SJSA1 (cell line): ENCODE results near the gene SNX22. TPM values are rescaled to one million over a fixed set of nuclear protein-coding genes. Genes with fewer than 3 reads are reported as not detected.

ENCODE experiments used
- DNase-seq, 2 experiments: peaks; one replicate each; pipeline ENCODE4 v3.0.0-alpha.2; 2015 to 2020; ENCODE audit warnings: low spot score in 2 of 2, low read depth in 1 of 2
- H3K27ac ChIP-seq: fragments of 250-450 bp; sonication (Bioruptor Pico); 2 replicates; pipeline ENCODE4 v1.5.1; 2020; ENCODE audit warnings: mild to moderate bottlenecking, moderate library complexity
- H3K27me3 ChIP-seq: fragments of 250-450 bp; sonication (Bioruptor Pico); replicated peaks from 2 replicates; pipeline ENCODE4 v1.5.1; 2020; ENCODE audit warnings: mild to moderate bottlenecking, moderate library complexity
- H3K36me3 ChIP-seq: fragments of 250-450 bp; sonication (Bioruptor Pico); 2 replicates; pipeline ENCODE4 v1.5.1; 2020; ENCODE audit warnings: mild to moderate bottlenecking
- H3K4me1 ChIP-seq: fragments of 250-450 bp; sonication (Bioruptor Pico); replicated peaks from 2 replicates; pipeline ENCODE4 v1.6.1; 2021; ENCODE audit warnings: mild to moderate bottlenecking
- H3K4me3 ChIP-seq: fragments of 250-450 bp; sonication (Bioruptor Pico); 2 replicates; pipeline ENCODE4 v1.5.1; 2020; ENCODE audit warnings: mild to moderate bottlenecking
- H3K9me3 ChIP-seq: fragments of 250-450 bp; sonication (Bioruptor Pico); replicated peaks from 2 replicates; pipeline ENCODE4 v1.5.1; 2020; ENCODE audit warnings: mild to moderate bottlenecking
- total RNA-seq: library from RNA; depleted of rRNA; stranded (reverse); fragments of >200 nt; shearing (Covaris generic); gene quantifications from 2 replicates; pipeline ENCODE4 v1.2.3, GENCODE V29; 2014

SNX22 gene
- total RNA-seq, 1 experiment from 2014 or later = 0.05 TPM

DNA sequence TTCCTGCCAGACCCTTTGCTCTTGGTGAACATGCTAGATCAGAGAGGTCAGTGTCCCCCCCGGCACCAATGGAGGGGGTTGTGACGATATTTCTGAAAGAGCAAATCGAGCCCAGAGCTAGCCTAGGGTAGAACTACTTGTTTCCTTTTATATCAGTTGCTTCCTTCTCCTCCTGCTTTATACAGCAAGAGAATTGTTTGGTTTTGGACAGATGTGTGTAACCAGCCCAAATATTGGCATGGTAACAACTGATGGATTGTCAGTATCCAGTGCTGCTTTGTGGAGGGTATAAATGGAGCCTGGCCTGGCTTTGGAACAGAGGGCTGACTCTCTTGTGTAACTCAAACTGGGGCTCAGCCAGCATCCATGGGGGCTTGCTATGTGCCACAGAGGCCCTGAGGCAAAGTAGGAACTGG is 28.6 kb upstream of the SNX22 start:
- no peak overlapping the region for H3K4me3 ChIP-seq
- H3K9me3 ChIP-seq = no peaks in the 10 kb centered on the region
- peaks cover 87% of the 10 kb centered on the region for H3K36me3 ChIP-seq
- DNase-seq = no peak
- no peaks in the 10 kb centered on the region for H3K4me1 ChIP-seq
- no peak overlapping the region for H3K27ac ChIP-seq
- no peaks in the 10 kb centered on the region for H3K27me3 ChIP-seq

DNA sequence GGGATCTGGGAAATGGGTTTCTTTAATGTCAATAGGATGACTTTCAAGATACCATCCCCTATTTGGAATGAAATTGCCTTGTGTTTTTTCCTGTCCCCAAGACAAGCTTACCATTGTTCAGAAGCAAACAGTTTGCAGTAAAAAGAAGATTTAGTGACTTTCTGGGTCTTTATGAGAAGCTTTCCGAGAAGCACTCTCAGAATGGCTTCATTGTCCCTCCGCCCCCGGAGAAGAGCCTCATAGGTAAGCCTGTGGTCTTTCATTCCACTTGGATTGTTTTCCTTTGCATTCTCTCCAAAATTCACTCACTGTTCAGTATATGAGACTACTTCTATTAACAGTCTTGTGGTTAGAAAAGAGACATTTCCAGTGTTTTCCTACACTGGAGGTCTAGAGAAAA is 25.6 kb upstream of the SNX22 start:
- DNase-seq = no peak
- Histone ChIP-seq H3K36me3 (peaks cover 89% of the 10 kb centered on the region), H3K4me3 (no peak overlapping the region), H3K27me3 (no peaks in the 10 kb centered on the region), H3K4me1 (no peaks in the 10 kb centered on the region), H3K9me3 (no peaks in the 10 kb centered on the region), H3K27ac (no peak overlapping the region)

DNA sequence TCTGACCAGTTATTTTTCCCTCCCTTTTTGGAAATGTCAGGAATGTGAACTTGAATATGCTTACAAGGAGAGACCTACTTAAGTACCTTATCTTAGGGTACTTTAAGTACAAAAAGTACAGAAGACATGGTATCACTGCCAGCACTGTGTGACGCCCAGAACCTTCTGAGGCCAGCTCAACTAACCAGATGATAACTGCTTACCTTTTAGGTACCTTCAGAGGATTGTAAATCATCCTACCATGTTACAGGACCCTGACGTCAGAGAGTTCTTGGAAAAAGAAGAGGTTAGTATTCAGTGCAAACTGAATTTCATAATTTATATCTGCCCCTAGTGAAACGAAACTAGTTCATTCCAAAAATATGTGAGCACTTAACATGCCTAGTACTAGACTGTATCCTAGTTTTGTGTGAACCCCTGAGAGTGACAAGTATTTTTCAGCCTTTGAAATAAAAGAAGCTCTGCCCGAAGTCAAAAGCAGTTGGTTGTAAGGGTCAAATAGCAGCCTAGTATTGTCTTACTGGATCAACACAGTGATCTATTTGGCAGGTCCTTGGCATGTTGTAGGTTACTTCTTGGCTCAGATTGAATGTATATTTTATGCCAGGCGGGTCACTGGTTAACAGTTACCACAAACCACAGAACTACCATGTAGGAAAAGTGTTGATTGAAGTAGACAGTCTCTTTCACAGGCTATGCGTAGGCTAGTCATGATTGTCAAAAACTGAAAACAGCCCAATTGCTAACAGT is 23.8 kb upstream of the SNX22 start:
- no peaks in the 10 kb centered on the region for H3K27me3 ChIP-seq
- no peak overlapping the region for H3K4me3 ChIP-seq
- H3K27ac ChIP-seq = no peak overlapping the region
- no peaks in the 10 kb centered on the region for H3K4me1 ChIP-seq
- peaks cover 89% of the 10 kb centered on the region for H3K36me3 ChIP-seq
- DNase-seq = no peak
- H3K9me3 ChIP-seq = no peaks in the 10 kb centered on the region

DNA sequence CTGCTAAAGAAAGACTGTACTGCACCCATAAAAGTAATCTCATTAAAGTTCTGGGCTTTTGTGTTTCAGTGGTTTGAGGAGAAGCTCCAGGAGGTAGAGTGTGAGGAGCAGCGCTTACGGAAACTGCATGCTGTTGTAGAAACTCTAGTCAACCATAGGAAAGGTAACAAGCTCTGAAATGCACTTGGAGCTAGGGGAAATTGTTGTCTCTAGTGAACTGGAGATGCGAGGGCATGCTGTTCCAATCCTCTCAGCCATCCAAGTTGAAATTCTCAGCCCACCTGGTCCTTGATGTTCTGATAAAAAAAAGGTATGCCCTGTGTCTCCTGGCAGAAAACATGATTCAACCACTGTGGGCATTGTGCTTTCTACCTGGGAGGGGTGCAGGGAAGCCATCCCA is 21.4 kb upstream of the SNX22 start:
- Histone ChIP-seq H3K4me3 (no peak overlapping the region), H3K36me3 (peaks cover 95% of the 10 kb centered on the region), H3K4me1 (no peaks in the 10 kb centered on the region), H3K27me3 (no peaks in the 10 kb centered on the region), H3K9me3 (no peaks in the 10 kb centered on the region), H3K27ac (no peak overlapping the region)
- no peak for DNase-seq

DNA sequence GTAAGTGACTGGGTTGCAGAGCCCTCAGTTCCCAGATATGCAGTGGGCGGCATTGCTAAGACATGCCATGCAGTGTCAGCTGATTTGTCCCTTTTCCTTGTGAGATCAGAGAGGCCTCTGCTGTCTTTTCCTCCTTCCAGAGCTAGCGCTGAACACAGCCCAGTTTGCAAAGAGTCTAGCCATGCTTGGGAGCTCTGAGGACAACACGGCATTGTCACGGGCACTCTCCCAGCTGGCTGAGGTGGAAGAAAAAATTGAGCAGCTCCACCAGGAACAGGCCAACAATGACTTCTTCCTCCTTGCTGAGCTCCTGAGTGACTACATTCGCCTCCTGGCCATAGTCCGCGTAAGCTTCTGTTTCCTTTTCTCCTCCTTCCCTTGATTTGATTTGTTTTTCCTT is 20.0 kb upstream of the SNX22 start:
- no peaks in the 10 kb centered on the region for H3K27me3 ChIP-seq
- no peak for DNase-seq
- H3K27ac ChIP-seq = no peak overlapping the region
- no peak overlapping the region for H3K4me3 ChIP-seq
- H3K36me3 ChIP-seq = peaks cover 97% of the 10 kb centered on the region
- H3K4me1 ChIP-seq = no peaks in the 10 kb centered on the region
- no peaks in the 10 kb centered on the region for H3K9me3 ChIP-seq

DNA sequence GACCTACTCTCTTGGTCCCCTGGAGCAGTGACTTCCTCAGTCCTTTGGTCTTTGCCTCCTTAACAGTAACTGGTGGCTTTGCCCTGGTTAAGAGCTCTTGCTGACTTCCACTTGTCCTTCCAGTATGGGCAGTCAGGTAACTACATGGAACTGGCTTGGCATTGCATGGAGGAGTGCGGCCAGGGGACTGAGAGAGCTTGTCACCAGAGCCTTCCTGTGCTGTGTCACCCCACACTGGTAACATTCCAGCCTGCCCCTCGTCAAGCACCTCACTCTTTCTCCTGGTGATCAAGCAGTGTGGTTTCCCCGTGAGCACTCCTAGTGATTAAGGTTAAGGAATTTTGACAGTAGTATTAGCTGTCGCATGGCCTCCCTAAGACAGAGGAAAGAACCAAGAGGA is 19.3 kb upstream of the SNX22 start:
- no peak overlapping the region for H3K27ac ChIP-seq
- DNase-seq = no peak
- no peaks in the 10 kb centered on the region for H3K27me3 ChIP-seq
- H3K36me3 ChIP-seq = peaks cover 97% of the 10 kb centered on the region
- no peaks in the 10 kb centered on the region for H3K4me1 ChIP-seq
- no peak overlapping the region for H3K4me3 ChIP-seq
- H3K9me3 ChIP-seq = no peaks in the 10 kb centered on the region

DNA sequence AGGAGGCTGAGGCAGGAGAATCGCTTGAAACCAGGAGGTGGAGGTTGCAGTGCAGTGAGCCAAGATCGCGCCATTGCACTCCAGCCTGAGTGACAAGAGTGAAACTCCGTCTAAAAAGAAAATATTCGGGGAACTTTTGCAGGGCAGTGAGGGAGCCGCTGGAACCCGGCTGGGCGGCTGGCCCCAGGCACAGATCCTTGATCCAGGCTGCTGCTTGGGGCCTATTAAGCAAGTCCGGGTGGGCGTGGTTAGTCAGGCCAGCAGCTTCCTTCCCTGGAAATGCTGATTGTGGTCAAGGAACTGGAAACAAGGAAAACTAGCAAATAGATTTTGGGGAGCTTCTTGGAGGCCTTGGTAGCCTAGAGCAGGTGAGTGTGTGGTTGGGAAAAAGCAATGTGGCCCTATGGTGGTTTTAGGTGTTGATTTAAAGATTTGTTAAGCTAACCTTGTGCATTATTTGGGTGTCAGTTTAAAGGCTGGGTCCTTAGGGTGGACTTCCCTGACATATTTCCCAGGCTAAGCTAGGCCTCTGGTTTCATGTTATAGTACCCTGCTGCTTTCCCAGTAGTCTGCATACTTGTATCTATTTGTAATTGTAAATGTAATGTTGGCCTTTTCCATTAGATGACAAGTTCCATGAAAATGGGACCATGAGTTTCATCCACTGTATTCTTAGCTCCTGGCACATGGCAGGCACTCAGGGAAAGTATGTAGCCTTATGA is 17.7 kb upstream of the SNX22 start:
- H3K36me3 ChIP-seq = peaks cover 95% of the 10 kb centered on the region
- no peak for DNase-seq

DNA sequence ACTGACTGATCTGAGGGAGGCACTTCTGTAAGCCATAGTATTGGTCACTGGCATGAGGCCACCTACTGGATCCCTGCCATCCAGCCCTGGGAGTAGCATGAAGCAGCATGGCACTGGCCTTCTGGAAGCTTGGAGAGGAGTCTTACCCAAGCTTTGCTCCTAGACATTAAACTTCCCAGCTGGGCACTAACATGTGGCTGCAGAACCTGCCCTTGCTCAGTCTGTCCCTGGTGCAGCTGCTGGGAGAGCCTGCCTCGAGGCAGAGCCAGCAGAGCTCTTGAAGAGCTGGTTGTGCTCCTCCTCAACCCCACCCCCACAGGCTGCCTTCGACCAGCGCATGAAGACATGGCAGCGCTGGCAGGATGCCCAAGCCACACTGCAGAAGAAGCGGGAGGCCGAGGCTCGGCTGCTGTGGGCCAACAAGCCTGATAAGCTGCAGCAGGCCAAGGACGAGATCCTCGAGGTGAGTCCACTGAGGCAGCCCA is 17.1 kb upstream of the SNX22 start:
- H3K4me3 ChIP-seq = no peak overlapping the region
- DNase-seq = no peak

More for the DNA sequence above, 17.7 kb upstream of the SNX22 start:
- no peak overlapping the region for H3K4me3 ChIP-seq
- no peak overlapping the region for H3K27ac ChIP-seq
- no peaks in the 10 kb centered on the region for H3K4me1 ChIP-seq
- H3K9me3 ChIP-seq = no peaks in the 10 kb centered on the region
- H3K27me3 ChIP-seq = no peaks in the 10 kb centered on the region

DNA sequence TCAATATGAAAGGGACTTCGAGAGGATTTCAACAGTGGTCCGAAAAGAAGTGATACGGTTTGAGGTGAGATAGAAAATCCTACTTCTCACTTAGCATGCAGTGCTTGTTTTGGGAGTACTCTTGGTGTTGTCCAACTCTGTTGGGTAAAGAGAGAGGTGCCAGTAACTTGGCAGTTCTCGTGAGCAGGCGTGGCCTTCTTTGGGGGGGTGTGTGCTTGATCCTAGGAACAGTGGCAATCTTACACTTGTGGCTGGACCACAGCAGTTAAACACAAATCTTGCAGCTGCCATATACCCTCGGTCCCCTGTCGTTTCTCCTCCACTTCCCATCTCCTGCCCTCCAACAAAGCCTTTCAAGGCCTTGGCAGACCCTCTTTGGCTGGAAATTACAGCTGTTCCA is 15.2 kb upstream of the SNX22 start:
- Histone ChIP-seq H3K36me3 (peaks cover 83% of the 10 kb centered on the region), H3K27me3 (no peaks in the 10 kb centered on the region), H3K27ac (no peak overlapping the region), H3K9me3 (no peaks in the 10 kb centered on the region), H3K4me1 (no peaks in the 10 kb centered on the region), H3K4me3 (no peak overlapping the region)
- no peak for DNase-seq

More for the DNA sequence above, 17.1 kb upstream of the SNX22 start:
- H3K4me1 ChIP-seq = no peaks in the 10 kb centered on the region
- H3K9me3 ChIP-seq = no peaks in the 10 kb centered on the region
- no peak overlapping the region for H3K27ac ChIP-seq
- H3K27me3 ChIP-seq = no peaks in the 10 kb centered on the region
- H3K36me3 ChIP-seq = peaks cover 90% of the 10 kb centered on the region

DNA sequence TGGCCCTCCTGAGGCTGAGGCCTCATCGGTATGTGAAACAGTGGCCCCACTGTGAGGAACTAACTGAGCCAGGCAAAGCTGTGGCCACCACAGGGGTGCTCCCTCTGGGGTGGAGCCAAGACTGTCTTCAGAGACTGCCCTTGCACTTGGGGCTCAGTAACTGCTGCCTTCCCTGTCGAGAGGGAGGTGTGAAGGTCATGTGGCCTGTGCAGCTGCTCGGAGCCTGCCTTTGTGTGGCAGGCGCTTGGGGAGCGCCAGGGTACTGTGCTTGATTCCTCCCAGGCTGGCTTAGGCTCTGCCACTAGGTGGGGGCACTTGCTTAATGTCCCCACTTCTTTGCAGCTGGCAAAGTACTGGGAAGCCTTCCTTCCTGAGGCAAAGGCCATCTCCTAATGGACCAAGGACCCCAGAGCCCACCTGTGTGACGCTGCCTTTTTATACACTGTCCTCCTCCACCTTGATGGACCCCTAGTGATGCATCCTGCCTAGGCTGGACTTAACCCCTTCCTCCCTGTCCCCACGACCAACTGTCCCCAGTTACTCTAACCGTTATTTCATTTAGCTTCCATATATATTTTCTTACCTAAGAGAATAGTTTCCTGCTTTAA is 14.2 kb upstream of the SNX22 start:
- H3K27me3 ChIP-seq = no peaks in the 10 kb centered on the region
- H3K36me3 ChIP-seq = peaks cover 79% of the 10 kb centered on the region
- DNase-seq = no peak
- H3K4me1 ChIP-seq = no peaks in the 10 kb centered on the region
- no peak overlapping the region for H3K27ac ChIP-seq
- no peak overlapping the region for H3K4me3 ChIP-seq
- H3K9me3 ChIP-seq = no peaks in the 10 kb centered on the region

DNA sequence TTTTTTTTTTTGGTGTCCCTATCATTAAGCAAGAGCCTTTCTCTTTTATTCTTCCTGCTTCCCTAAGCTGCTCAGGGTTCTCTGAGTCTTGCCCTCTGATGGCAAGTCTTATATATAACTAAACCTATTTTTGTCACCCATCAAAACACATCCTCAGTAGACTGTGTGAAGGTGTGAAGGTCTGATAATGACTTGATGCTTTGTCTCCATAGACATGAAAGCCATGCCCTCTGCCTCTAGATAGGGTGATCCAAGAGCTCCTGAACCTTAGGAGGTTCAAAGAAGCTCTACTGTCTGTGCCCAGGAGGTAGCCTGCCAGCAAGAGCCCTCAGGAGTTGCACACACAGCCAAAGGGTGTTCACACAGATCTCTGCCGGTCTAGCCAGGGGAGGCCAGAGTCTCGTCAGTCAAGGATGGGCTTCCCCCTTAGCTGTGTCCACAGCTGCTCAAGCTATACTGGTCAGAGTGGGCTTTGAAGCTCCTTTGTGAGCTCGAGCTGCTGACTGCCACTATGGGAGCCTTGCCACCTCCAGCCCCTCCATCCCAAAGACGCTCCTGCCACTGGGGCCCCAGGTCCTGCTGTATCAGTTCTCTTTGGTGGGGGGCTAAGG is 13.1 kb upstream of the SNX22 start:
- H3K36me3 ChIP-seq = peaks cover 75% of the 10 kb centered on the region

DNA sequence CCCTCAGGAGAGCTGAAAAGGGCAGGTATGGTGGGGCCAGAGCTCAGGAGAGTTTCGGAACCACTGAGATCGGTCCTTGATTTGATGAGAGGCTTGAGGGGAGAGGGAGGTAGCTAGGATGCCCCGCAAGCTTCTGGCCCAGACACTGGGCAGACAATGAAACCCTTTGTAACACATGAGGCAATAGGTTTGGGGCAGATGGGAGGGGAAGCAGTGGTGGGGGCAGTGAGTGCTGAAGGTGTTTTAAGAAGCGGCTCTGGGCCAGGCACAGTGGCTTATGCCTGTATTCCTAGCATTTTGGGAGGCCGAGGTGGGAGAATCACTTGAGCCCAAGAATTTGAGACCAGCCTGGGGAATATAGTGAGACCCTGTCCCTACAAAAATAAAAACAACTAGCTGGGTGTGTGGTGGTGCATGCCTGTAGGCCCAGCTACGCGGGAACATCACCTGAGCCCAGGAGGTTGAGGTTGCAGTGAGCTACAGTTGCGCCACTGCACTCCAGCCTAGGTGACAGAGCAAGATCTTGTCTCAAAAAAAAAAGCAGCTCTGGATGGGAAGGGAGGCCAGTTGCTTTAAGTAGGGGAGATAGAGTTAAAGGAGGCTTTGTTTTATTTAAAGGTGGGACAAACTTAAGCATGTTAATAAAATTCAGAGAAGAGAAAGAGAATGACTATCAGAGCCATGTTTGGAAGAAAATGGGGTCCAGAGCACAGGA is 9.6 kb upstream of the SNX22 start:
- Histone ChIP-seq H3K4me1 (peaks cover 3% of the 10 kb centered on the region), H3K4me3 (no peak overlapping the region), H3K9me3 (no peaks in the 10 kb centered on the region), H3K27me3 (no peaks in the 10 kb centered on the region), H3K36me3 (peaks cover 56% of the 10 kb centered on the region), H3K27ac (no peak overlapping the region)
- no peak for DNase-seq

More for the DNA sequence above, 13.1 kb upstream of the SNX22 start:
- H3K9me3 ChIP-seq = no peaks in the 10 kb centered on the region
- DNase-seq = no peak
- H3K27me3 ChIP-seq = no peaks in the 10 kb centered on the region
- no peak overlapping the region for H3K27ac ChIP-seq
- no peaks in the 10 kb centered on the region for H3K4me1 ChIP-seq
- H3K4me3 ChIP-seq = no peak overlapping the region

DNA sequence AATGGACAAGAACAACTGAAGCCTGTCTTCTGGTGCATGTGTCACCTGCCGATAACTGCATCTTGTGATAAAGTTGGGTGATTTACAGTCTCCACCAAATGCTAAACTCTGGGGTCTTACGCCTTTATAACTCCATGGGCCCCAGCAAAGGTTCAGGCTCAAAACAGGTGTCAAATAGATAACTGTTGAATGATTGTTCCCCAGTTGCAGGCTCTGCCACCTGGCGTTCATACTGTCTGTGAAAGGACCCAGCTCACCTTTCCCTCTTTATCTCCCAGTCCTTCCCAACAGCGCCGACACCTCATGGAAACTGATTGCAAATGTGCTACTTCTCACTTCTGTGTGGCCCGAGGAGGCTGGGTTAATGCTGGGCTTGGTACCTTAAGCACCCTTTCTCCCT is 8.3 kb upstream of the SNX22 start:
- no peaks in the 10 kb centered on the region for H3K9me3 ChIP-seq
- no peaks in the 10 kb centered on the region for H3K27me3 ChIP-seq
- H3K4me1 ChIP-seq = peaks cover 7% of the 10 kb centered on the region
- DNase-seq = no peak
- peaks cover 45% of the 10 kb centered on the region for H3K36me3 ChIP-seq
- H3K27ac ChIP-seq = no peak overlapping the region
- no peak overlapping the region for H3K4me3 ChIP-seq
